HepG2 (cell line): Measurements from ENCODE around the gene TSPAN9. TPM values are rescaled to one million over a fixed set of nuclear protein-coding genes. Genes with fewer than 3 reads are reported as not detected.
A peak's percentile ranks its signal among the peaks of the same experiment; 100 is the strongest.

ENCODE experiments used
- ADNP ChIP-seq: sonication (generic); formaldehyde crosslinking; IDR thresholded peaks from 2 replicates; pipeline ENCODE4 v1.4.0; 2020; ENCODE audit warnings: missing genetic modification reagents
- ATF7-NPFF ChIP-seq: sonication (generic); formaldehyde crosslinking; IDR thresholded peaks from 2 replicates; pipeline ENCODE4 v1.8.1; 2023; ENCODE audit warnings: mild to moderate bottlenecking, low read depth, missing genetic modification reagents, moderate library complexity
- FOXJ3 ChIP-seq: sonication (generic); formaldehyde crosslinking; IDR thresholded peaks from 2 replicates; pipeline ENCODE4 v1.4.0; 2020; ENCODE audit warnings: missing genetic modification reagents, mild to moderate bottlenecking, borderline replicate concordance
- GMEB1 ChIP-seq: sonication (generic); formaldehyde crosslinking; IDR thresholded peaks from 2 replicates; pipeline ENCODE4 v1.5.1; 2020; ENCODE audit warnings: missing genetic modification reagents, mild to moderate bottlenecking, borderline replicate concordance
- IKZF5 ChIP-seq: IDR thresholded peaks from 2 replicates; pipeline ENCODE4 v1.6.1; 2018; ENCODE audit warnings: missing genetic modification reagents, mild to moderate bottlenecking, missing compliant biosample characterization
- IRF9 ChIP-seq: sonication (generic); formaldehyde crosslinking; IDR thresholded peaks from 2 replicates; pipeline ENCODE4 v1.8.0; 2022; ENCODE audit warnings: missing genetic modification reagents, mild to moderate bottlenecking, borderline replicate concordance
- NCOA2 ChIP-seq: sonication (generic); formaldehyde crosslinking; IDR thresholded peaks from 2 replicates; pipeline ENCODE4 v1.8.0; 2022; ENCODE audit warnings: inconsistent platforms
- NFRKB ChIP-seq: fragments of 450-650 bp; IDR thresholded peaks from 2 replicates; pipeline ENCODE4 v1.6.1; 2017
- PHF20 ChIP-seq: sonication (generic); formaldehyde crosslinking; IDR thresholded peaks from 2 replicates; pipeline ENCODE4 v1.5.0; 2020; ENCODE audit warnings: mild to moderate bottlenecking, missing genetic modification reagents
- POLR2AphosphoS5 ChIP-seq: IDR thresholded peaks from 2 replicates; pipeline ENCODE4 v1.6.1; 2012; ENCODE audit warnings: low read depth, low read length
- PREB ChIP-seq: sonication (generic); formaldehyde crosslinking; IDR thresholded peaks from 2 replicates; pipeline ENCODE4 v1.4.0; 2020; ENCODE audit warnings: missing genetic modification reagents
- RFX1 ChIP-seq: fragments of 450-650 bp; IDR thresholded peaks from 2 replicates; pipeline ENCODE4 v1.6.1; 2017
- SP5 ChIP-seq: IDR thresholded peaks from 2 replicates; pipeline ENCODE4 v1.6.1; 2016; ENCODE audit warnings: low read depth, borderline replicate concordance
- ZBTB21 ChIP-seq: sonication (generic); formaldehyde crosslinking; IDR thresholded peaks from 2 replicates; pipeline ENCODE4 v1.4.0; 2020; ENCODE audit warnings: missing genetic modification reagents
- ZBTB46 ChIP-seq: sonication (generic); formaldehyde crosslinking; IDR thresholded peaks from 2 replicates; pipeline ENCODE4 v1.4.0; 2020; ENCODE audit warnings: mild to moderate bottlenecking, missing genetic modification reagents, borderline replicate concordance
- ZC3H4 ChIP-seq: sonication (generic); formaldehyde crosslinking; IDR thresholded peaks from 2 replicates; pipeline ENCODE4 v1.4.0; 2020; ENCODE audit warnings: missing genetic modification reagents, borderline replicate concordance
- ZNF256 ChIP-seq: sonication (generic); formaldehyde crosslinking; conservative IDR thresholded peaks from 2 replicates; pipeline ENCODE4 v1.4.0; 2020; ENCODE audit warnings: missing genetic modification reagents
- ZNF512B ChIP-seq: sonication (generic); formaldehyde crosslinking; IDR thresholded peaks from 2 replicates; pipeline ENCODE4 v1.5.1; 2020; ENCODE audit warnings: missing genetic modification reagents, mild to moderate bottlenecking, borderline replicate concordance
- ZNF530 ChIP-seq: sonication (generic); formaldehyde crosslinking; IDR thresholded peaks from 2 replicates; pipeline ENCODE4 v1.5.0; 2020; ENCODE audit warnings: low read depth, mild to moderate bottlenecking, missing genetic modification reagents
- ZNF768 ChIP-seq: sonication (generic); formaldehyde crosslinking; IDR thresholded peaks from 2 replicates; pipeline ENCODE4 v1.4.0; 2020; ENCODE audit warnings: missing genetic modification reagents
- polyA plus RNA-seq, 8 experiments: library from polyadenylated mRNA; depleted of rRNA in 3 of 8; stranded (reverse) in 7 of 8; unstranded in 1 of 8; fragments of >200 nt; fragmentation: Illumina TruSeq in 4 of 8; extraction: Trizol in 4 of 8; gene quantifications; 2 replicates each; pipeline versions ENCODE4 v1.2.1 to v1.2.3, GENCODE V29; 2011 to 2016; ENCODE audit warnings: low read depth in 4 of 8, missing spikeins in 1 of 8, mixed read lengths in 1 of 8; ENCODE audit not compliant: insufficient read depth in 1 of 8
- total RNA-seq, 5 experiments: library from RNA; depleted of rRNA; stranded (reverse); fragments of >200 nt; fragmentation: Illumina TruSeq; extraction: Trizol; gene quantifications; 2 replicates each; pipeline ENCODE4 v1.2.3, GENCODE V29; 2016; ENCODE audit warnings: low read depth in 1 of 5

Gene TSPAN9
- total and polyA plus RNA-seq, 2 of the 13 experiments (the other 11 are each of a cell fraction or from before 2014, with no cell fraction given): 18.1 to 42.3 TPM

GRCh38 chr12:3076730-3077571 is at the start of gene TSPAN9 (continued):
- TF ChIP-seq PREB (no peak), ZNF768 (CRISPR knock-in tag) (peak; percentile 61; the same call in 1 of the 2 replicates), ZBTB21 (CRISPR knock-in tag) (no peak), FOXJ3 (CRISPR knock-in tag) (no peak), ZBTB46 (CRISPR knock-in tag) (no peak), NFRKB (no peak), IRF9 (CRISPR knock-in tag) (no peak), RFX1 (no peak), ZNF256 (CRISPR knock-in tag) (no peak), ZNF512B (0 out of 2 replicates have a peak, but pooled peaks have one; percentile 30), PHF20 (CRISPR knock-in tag) (no peak; the same call in 1 of the 2 replicates), ZNF530 (CRISPR knock-in tag) (no peak), IKZF5 (CRISPR knock-in tag) (no peak; the same call in 1 of the 2 replicates), GMEB1 (CRISPR knock-in tag) (no peak; the same call in 1 of the 2 replicates), ATF7-NPFF (CRISPR knock-in tag) (no peak; the same call in 1 of the 2 replicates), ZC3H4 (CRISPR knock-in tag) (no peak), POLR2AphosphoS5 (peak; percentile 68), SP5 (CRISPR knock-in tag) (0 out of 2 replicates have a peak, but pooled peaks have one; percentile 28), ADNP (CRISPR knock-in tag) (no peak), NCOA2 (CRISPR knock-in tag) (no peak)
